ENCODE data around the gene XYLB.

XYLB gene

GRCh38 chr3:38364721-38365400 is 18.3 kb downstream of the XYLB start:
- no peak overlapping the region for H3K27ac ChIP-seq (ENCODE audit: low read depth, low read length)

GRCh38 chr3:38365469-38366062 is 19.0 kb downstream of the XYLB start:
- H3K4me1 ChIP-seq (ENCODE audit: control insufficient read depth, low read length): no peaks in the 10 kb centered on the region
- H3K79me2 ChIP-seq (ENCODE audit: control insufficient read depth, low read length): no peaks in the 10 kb centered on the region
- no peak overlapping the region for H3K4me3 ChIP-seq (ENCODE audit: low read length)
- no peak overlapping the region for H3K27ac ChIP-seq (ENCODE audit: low read depth, low read length)
- no peaks in the 10 kb centered on the region for H3K9me3 ChIP-seq (ENCODE audit: control insufficient read depth, insufficient read depth, low read length)
- no peak overlapping the region for H3K4me2 ChIP-seq (ENCODE audit: low read length)
- no peaks in the 10 kb centered on the region for H4K20me1 ChIP-seq (ENCODE audit: control insufficient read depth, insufficient read depth, low read depth, low read length)
- TF ChIP-seq EZH2phosphoT487 (IDR thresholded peaks at IDR 0.05; ENCODE audit: borderline replicate concordance, low read length): no peak
- no peak for TF ChIP-seq CTCF (IDR thresholded peaks at IDR 0.05; ENCODE audit: low read depth, low read length, poor library complexity, severe bottlenecking)
- no peaks in the 10 kb centered on the region for H3K27me3 ChIP-seq (ENCODE audit: control insufficient read depth, low read length)
- peaks cover 15% of the 10 kb centered on the region for H3K36me3 ChIP-seq (ENCODE audit: control insufficient read depth, low read length)
- no peaks in the 10 kb centered on the region for H3K9me2 ChIP-seq (replicated peaks; ENCODE audit: control insufficient read depth, low read length)
- H3F3A ChIP-seq (ENCODE audit: control insufficient read depth, insufficient read depth): no peaks in the 10 kb centered on the region

More at GRCh38 chr3:38364721-38365400, 18.3 kb downstream of the XYLB start:
- Histone ChIP-seq H3K4me2 (ENCODE audit: low read length) (no peak overlapping the region), H3F3A (ENCODE audit: control insufficient read depth, insufficient read depth) (no peaks in the 10 kb centered on the region), H3K9me3 (ENCODE audit: control insufficient read depth, insufficient read depth, low read length) (no peaks in the 10 kb centered on the region), H3K36me3 (ENCODE audit: control insufficient read depth, low read length) (peaks cover 16% of the 10 kb centered on the region), H4K20me1 (ENCODE audit: control insufficient read depth, insufficient read depth, low read depth, low read length) (no peaks in the 10 kb centered on the region), H3K4me3 (ENCODE audit: low read length) (no peak overlapping the region), H3K4me1 (ENCODE audit: control insufficient read depth, low read length) (no peaks in the 10 kb centered on the region), H3K9me2 (replicated peaks; ENCODE audit: control insufficient read depth, low read length) (no peaks in the 10 kb centered on the region), H3K79me2 (ENCODE audit: control insufficient read depth, low read length) (no peaks in the 10 kb centered on the region), H3K27me3 (ENCODE audit: control insufficient read depth, low read length) (no peaks in the 10 kb centered on the region)
- TF ChIP-seq EZH2phosphoT487 (IDR thresholded peaks at IDR 0.05; ENCODE audit: borderline replicate concordance, low read length) (no peak), CTCF (IDR thresholded peaks at IDR 0.05; ENCODE audit: low read depth, low read length, poor library complexity, severe bottlenecking) (no peak)

- no peak for TF ChIP-seq CTCF (IDR thresholded peaks at IDR 0.05; ENCODE audit: low read depth, low read length, poor library complexity, severe bottlenecking)
- no peak for TF ChIP-seq EZH2phosphoT487 (IDR thresholded peaks at IDR 0.05; ENCODE audit: borderline replicate concordance, low read length)
- H3K36me3 ChIP-seq (ENCODE audit: control insufficient read depth, low read length): peaks cover 15% of the 10 kb centered on the region
Measured at GRCh38 chr3:38366082-38366481, 19.5 kb downstream of the XYLB start.

More at GRCh38 chr3:38366082-38366481, 19.5 kb downstream of the XYLB start:
- H3K4me1 ChIP-seq (ENCODE audit: control insufficient read depth, low read length): no peaks in the 10 kb centered on the region
- no peaks in the 10 kb centered on the region for H4K20me1 ChIP-seq (ENCODE audit: control insufficient read depth, insufficient read depth, low read depth, low read length)
- no peaks in the 10 kb centered on the region for H3K79me2 ChIP-seq (ENCODE audit: control insufficient read depth, low read length)
- no peak overlapping the region for H3K4me2 ChIP-seq (ENCODE audit: low read length)
- no peak overlapping the region for H3K27ac ChIP-seq (ENCODE audit: low read depth, low read length)
- no peaks in the 10 kb centered on the region for H3K9me2 ChIP-seq (replicated peaks; ENCODE audit: control insufficient read depth, low read length)
- H3K9me3 ChIP-seq (ENCODE audit: control insufficient read depth, insufficient read depth, low read length): no peaks in the 10 kb centered on the region
- no peak overlapping the region for H3K4me3 ChIP-seq (ENCODE audit: low read length)
- H3K27me3 ChIP-seq (ENCODE audit: control insufficient read depth, low read length): no peaks in the 10 kb centered on the region
- no peaks in the 10 kb centered on the region for H3F3A ChIP-seq (ENCODE audit: control insufficient read depth, insufficient read depth)

Data from DOHH2 (cell line).